ENCODE measurements around the gene C10orf90. TPM values are rescaled to one million over a fixed set of nuclear protein-coding genes. Genes with fewer than 3 reads are reported as not detected.

Gene C10orf90
- total and polyA plus RNA-seq, 4 donors, result not detected

- Histone ChIP-seq H3K4me1 (ENCODE audit: control insufficient read depth in 5 of 5, insufficient read depth in 5 of 5, low read length in 5 of 5) (peaks cover 0 to 7% (median 3%) of the 10 kb centered on the region in 5 donors), H3K36me3 (ENCODE audit: control insufficient read depth in 4 of 4, insufficient read depth in 4 of 4, low read length in 4 of 4) (no peaks in the 10 kb centered on the region), H3K4me3 (no peak overlapping the region), H3K9ac (ENCODE audit: insufficient read depth in 1 of 2, low read length in 2 of 2) (no peak overlapping the region), H3K9me3 (ENCODE audit: control insufficient read depth in 4 of 4, insufficient read depth in 3 of 4, low read length in 3 of 4) (no peaks in the 10 kb centered on the region), H3K27me3 (ENCODE audit: control insufficient read depth in 3 of 3, insufficient read depth in 3 of 3, low read length in 2 of 3) (no peaks in the 10 kb centered on the region), H3K27ac (ENCODE audit: low read depth in 1 of 2, low read length in 1 of 2) (no peak overlapping the region)
- 73 to 80% methylated on average over 9 of the region's 9 CpGs for WGBS, 2 donors
- no peak for ATAC-seq (ENCODE audit: insufficient read depth, low FRiP score)
- TF ChIP-seq, protein P1, sequence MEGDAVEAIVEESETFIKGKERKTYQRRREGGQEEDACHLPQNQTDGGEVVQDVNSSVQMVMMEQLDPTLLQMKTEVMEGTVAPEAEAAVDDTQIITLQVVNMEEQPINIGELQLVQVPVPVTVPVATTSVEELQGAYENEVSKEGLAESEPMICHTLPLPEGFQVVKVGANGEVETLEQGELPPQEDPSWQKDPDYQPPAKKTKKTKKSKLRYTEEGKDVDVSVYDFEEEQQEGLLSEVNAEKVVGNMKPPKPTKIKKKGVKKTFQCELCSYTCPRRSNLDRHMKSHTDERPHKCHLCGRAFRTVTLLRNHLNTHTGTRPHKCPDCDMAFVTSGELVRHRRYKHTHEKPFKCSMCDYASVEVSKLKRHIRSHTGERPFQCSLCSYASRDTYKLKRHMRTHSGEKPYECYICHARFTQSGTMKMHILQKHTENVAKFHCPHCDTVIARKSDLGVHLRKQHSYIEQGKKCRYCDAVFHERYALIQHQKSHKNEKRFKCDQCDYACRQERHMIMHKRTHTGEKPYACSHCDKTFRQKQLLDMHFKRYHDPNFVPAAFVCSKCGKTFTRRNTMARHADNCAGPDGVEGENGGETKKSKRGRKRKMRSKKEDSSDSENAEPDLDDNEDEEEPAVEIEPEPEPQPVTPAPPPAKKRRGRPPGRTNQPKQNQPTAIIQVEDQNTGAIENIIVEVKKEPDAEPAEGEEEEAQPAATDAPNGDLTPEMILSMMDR (IDR thresholded peaks at IDR 0.05; ENCODE audit: control extremely low read depth, extremely low read depth), result no peak
- DNase-seq, result peak in 1 of 3 donors; percentile 11
Observed at GRCh38 chr10:126508535-126509040, 161.9 kb downstream of the C10orf90 start.

DNA sequence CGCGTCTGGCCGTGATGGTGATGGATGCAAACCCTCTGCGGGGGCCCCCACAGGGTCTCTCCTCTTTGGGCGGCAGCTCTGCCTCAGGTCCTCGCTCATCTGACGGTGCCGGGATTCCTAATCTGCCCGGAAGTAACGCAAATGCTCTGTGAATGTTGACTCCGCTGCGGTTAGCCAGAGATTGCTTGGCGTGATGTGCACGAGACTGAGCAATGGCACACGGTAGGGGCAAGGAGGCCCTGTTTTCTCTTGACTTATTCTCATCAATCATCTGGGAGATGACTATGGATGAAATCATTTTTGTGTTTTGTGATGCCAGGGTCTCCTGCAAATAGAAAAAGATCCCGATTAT, 165.8 kb downstream of the C10orf90 start:
- WGBS, 2 donors, result 80 to 91% methylated on average over 16 of the region's 16 CpGs
- DNase-seq (no peak), ATAC-seq (ENCODE audit: insufficient read depth, low FRiP score) (no peak)
- H3K36me3 ChIP-seq (ENCODE audit: control insufficient read depth in 4 of 4, insufficient read depth in 4 of 4, low read length in 4 of 4), result no peaks in the 10 kb centered on the region
- TF ChIP-seq, protein P1 (IDR thresholded peaks at IDR 0.05; ENCODE audit: control extremely low read depth, extremely low read depth), result no peak
- no peaks in the 10 kb centered on the region for H3K27me3 ChIP-seq (ENCODE audit: control insufficient read depth in 3 of 3, insufficient read depth in 3 of 3, low read length in 2 of 3)
- H3K4me3 ChIP-seq, result no peak overlapping the region
- peaks cover 0 to 23% (median 5%) of the 10 kb centered on the region in 5 donors for H3K4me1 ChIP-seq (ENCODE audit: control insufficient read depth in 5 of 5, insufficient read depth in 5 of 5, low read length in 5 of 5)
- no peak overlapping the region for H3K9ac ChIP-seq (ENCODE audit: insufficient read depth in 1 of 2, low read length in 2 of 2)
- H3K9me3 ChIP-seq (ENCODE audit: control insufficient read depth in 4 of 4, insufficient read depth in 3 of 4, low read length in 3 of 4), result peaks cover 0 to 1% (median 0%) of the 10 kb centered on the region in 4 donors
- no peak overlapping the region for H3K27ac ChIP-seq (ENCODE audit: low read depth in 1 of 2, low read length in 1 of 2)

DNA sequence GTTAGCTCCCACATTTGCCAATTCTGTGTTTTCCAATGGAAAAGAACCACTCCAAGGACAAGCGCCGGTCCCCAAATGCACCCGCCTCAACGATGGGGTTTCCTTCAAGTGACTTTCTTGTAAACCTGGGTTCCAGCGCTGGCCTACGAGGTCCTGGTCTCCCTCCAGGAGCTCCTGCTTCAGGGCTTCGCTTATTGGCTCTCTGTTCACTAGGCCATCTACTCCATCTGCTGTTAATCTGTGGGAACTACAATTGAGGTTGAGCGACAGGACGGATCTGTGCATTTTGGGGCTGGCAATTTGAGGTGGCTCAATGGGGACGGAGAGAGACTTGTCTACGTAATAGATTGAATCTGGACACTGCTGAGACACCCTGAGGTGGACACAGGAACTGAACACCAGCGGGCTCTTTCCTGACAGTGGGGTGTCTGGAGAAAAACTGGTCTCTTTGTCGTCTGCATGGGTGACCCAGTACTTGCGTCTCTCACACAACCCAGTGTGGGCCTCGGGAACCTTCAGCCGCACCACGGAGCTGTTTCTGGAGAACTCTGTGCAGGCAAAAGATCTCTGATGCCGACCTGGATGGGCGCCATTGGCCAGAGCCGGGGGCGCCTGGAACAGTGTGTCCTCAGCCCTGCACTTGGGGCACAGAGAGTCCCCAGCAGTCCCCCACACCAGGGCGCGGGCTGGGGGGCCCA, 166.3 kb downstream of the C10orf90 start:
- H3K9me3 ChIP-seq (ENCODE audit: control insufficient read depth in 4 of 4, insufficient read depth in 3 of 4, low read length in 3 of 4), result peaks cover 0 to 3% (median 0%) of the 10 kb centered on the region in 4 donors
- no peak overlapping the region for H3K27ac ChIP-seq (ENCODE audit: low read depth in 1 of 2, low read length in 1 of 2)
- TF ChIP-seq, protein P1 (IDR thresholded peaks at IDR 0.05; ENCODE audit: control extremely low read depth, extremely low read depth), result peak; percentile 56
- H3K4me3 ChIP-seq, result no peak overlapping the region
- H3K9ac ChIP-seq (ENCODE audit: insufficient read depth in 1 of 2, low read length in 2 of 2), result no peak overlapping the region
- ATAC-seq (ENCODE audit: insufficient read depth, low FRiP score) (no peak), DNase-seq (peak; percentile 58 to 78 (median 74))
- peaks cover 0 to 23% (median 5%) of the 10 kb centered on the region in 5 donors for H3K4me1 ChIP-seq (ENCODE audit: control insufficient read depth in 5 of 5, insufficient read depth in 5 of 5, low read length in 5 of 5)
- no peaks in the 10 kb centered on the region for H3K27me3 ChIP-seq (ENCODE audit: control insufficient read depth in 3 of 3, insufficient read depth in 3 of 3, low read length in 2 of 3)
- 60 to 61% methylated on average over 23 of the region's 23 CpGs for WGBS, 2 donors
- H3K36me3 ChIP-seq (ENCODE audit: control insufficient read depth in 4 of 4, insufficient read depth in 4 of 4, low read length in 4 of 4), result no peaks in the 10 kb centered on the region

Data from lung (tissue), 12 donors.